C4-2B (cell line): ENCODE results near the gene KLHL3.

Experiments used
- CTCF ChIP-seq: fragments of 450-650 bp; conservative IDR thresholded peaks from 2 replicates; pipeline ENCODE4 v1.5.1; 2017; ENCODE audit warnings: mild to moderate bottlenecking
- ZFX ChIP-seq: fragments of 450-650 bp; IDR thresholded peaks from 2 replicates; pipeline ENCODE4 v1.6.1; 2017

DNA sequence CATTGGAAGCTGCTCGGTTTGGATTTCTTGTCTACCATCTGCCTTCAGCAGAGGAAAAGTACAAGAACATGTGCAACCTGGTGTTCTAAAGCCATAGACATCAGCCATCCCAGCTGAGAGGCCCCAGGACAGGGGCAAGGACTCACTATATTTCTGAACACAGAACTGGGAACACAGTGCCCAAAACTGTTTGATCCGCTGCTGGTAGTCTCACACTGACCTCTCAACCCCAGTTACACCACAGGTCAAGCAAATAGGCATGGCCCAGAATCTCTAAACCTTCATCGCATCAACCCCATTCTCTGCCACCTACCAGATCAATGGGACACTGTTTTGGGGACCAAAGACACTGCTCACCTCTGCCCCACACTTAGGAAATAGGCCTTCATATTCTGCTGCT lies 2.0 kb downstream of the KLHL3 start:
- TF ChIP-seq CTCF (no peak), ZFX (no peak)
